Muscle of leg (tissue), 11 donors: ENCODE results near the gene YLPM1. TPM values are rescaled to one million over a fixed set of nuclear protein-coding genes. Genes with fewer than 3 reads are reported as not detected.
A peak's percentile ranks its signal among the peaks of the same experiment; 100 is the strongest.
"Not testable (repeated sequence)": the region's sequence is repeated elsewhere in the genome, so short reads cannot be mapped to it uniquely, and the experiment has no call there.

Experiments
- DNase-seq: peaks from one replicate; pipeline ENCODE4 v3.0.0; 2013
- H3K27ac ChIP-seq: one replicate; pipeline ENCODE4 v1.5.1; 2013; ENCODE audit warnings: mild to moderate bottlenecking, low read length, control low read depth
- H3K27me3 ChIP-seq: one replicate; pipeline ENCODE4 v1.6.1; 2013; ENCODE audit warnings: low read length; ENCODE audit not compliant: control insufficient read depth, insufficient read depth
- H3K36me3 ChIP-seq: one replicate; pipeline ENCODE4 v1.6.1; 2013; ENCODE audit warnings: low read length; ENCODE audit not compliant: control insufficient read depth, insufficient read depth
- H3K4me1 ChIP-seq: one replicate; pipeline ENCODE4 v1.6.1; 2013; ENCODE audit warnings: low read length; ENCODE audit not compliant: control insufficient read depth, insufficient read depth
- H3K4me3 ChIP-seq: one replicate; pipeline ENCODE4 v1.5.1; 2013; ENCODE audit warnings: low read length, control low read depth
- H3K9me3 ChIP-seq: replicated peaks from 2 replicates; pipeline ENCODE4 v1.6.1; 2013; ENCODE audit warnings: low read depth, low read length; ENCODE audit not compliant: control insufficient read depth
- WGBS: methylation state at CpG from one replicate; pipeline ENCODE4 v1.1.5; 2013; ENCODE audit warnings: missing lambda C conversion rate; ENCODE audit not compliant: insufficient coverage; 5-methylcytosine and 5-hydroxymethylcytosine counted together
- polyA plus RNA-seq, 8 donors: library from polyadenylated mRNA; unstranded; fragments of 120-200 nt; gene quantifications; one replicate each; pipeline versions ENCODE4 v1.2.1 to v1.2.3, GENCODE V29; 2013; ENCODE audit warnings: inconsistent platforms in 1 of 8, low replicate concordance in 1 of 8; ENCODE audit not compliant: insufficient read length in 8 of 8, insufficient read depth in 1 of 8
- total RNA-seq: library from RNA; stranded (reverse); fragments of 120-200 nt; gene quantifications from one replicate; pipeline ENCODE4 v1.2.4, GENCODE V29; 2013

YLPM1 gene
- total and polyA plus RNA-seq, 9 donors, result 33.4 to 63.9 (median 48.0) TPM

- H3K27me3 ChIP-seq, result no peaks in the 10 kb centered on the region
- no peaks in the 10 kb centered on the region for H3K9me3 ChIP-seq
Observed at GRCh38 chr14:74739293-74740030, 23.7 kb upstream of the YLPM1 start.

DNA sequence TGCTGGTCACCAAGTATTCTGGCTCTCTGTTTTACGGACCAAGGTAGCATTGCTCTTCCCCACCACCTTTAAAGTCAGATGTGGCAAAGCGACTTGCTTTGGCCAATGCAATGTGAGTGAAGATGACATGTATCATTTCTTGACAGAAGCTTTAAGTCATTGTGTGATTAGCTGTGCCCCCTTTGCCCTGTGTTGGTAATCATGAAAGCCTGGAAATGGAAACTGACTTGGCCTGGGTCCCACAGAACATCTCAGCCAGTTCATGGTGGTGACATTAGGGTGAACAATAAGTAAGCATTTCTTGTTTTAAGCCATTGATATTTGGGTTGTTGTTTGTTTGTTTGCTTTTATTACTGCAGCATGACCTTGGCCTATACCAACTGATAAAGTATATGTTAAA is 15.9 kb upstream of the YLPM1 start:
- Histone ChIP-seq H3K4me1 (no peaks in the 10 kb centered on the region), H3K9me3 (no peaks in the 10 kb centered on the region), H3K4me3 (no peak overlapping the region), H3K27me3 (no peaks in the 10 kb centered on the region), H3K27ac (no peak overlapping the region), H3K36me3 (no peaks in the 10 kb centered on the region)
- WGBS, result 80% methylated on average over 1 of the region's 2 CpGs
- DNase-seq, result no peak

More at GRCh38 chr14:74739293-74740030, 23.7 kb upstream of the YLPM1 start:
- DNase-seq, result no peak
- H3K27ac ChIP-seq, result no peak overlapping the region
- WGBS, result 92% methylated on average over 6 of the region's 8 CpGs
- H3K4me1 ChIP-seq, result no peaks in the 10 kb centered on the region
- no peak overlapping the region for H3K4me3 ChIP-seq
- peaks cover 10% of the 10 kb centered on the region for H3K36me3 ChIP-seq

DNA sequence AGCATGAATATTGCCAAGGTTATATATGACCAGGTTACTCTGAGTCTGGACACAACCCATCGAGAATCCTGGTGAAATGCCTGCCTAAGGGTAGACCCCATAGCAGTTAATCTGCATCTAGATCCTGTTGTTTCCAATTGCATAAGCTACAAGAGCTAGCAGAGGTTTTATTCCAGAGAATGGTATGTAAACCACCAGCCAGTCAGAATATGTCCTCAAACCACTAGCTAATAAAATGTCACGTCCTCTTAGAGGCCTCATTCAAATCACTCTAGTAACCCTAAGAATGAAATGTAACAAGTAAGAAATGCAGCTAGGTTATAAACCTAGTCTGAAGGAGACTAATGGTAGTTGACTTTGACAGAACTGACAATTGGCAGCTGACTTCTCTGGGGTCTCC is 9.0 kb upstream of the YLPM1 start:
- no peaks in the 10 kb centered on the region for H3K36me3 ChIP-seq
- H3K27ac ChIP-seq, result no peak overlapping the region
- peaks cover 7% of the 10 kb centered on the region for H3K9me3 ChIP-seq
- H3K4me1 ChIP-seq, result no peaks in the 10 kb centered on the region
- no peak overlapping the region for H3K4me3 ChIP-seq
- no peak for DNase-seq
- WGBS, result 100% methylated on average over 1 of the region's 2 CpGs
- H3K27me3 ChIP-seq, result no peaks in the 10 kb centered on the region

DNA sequence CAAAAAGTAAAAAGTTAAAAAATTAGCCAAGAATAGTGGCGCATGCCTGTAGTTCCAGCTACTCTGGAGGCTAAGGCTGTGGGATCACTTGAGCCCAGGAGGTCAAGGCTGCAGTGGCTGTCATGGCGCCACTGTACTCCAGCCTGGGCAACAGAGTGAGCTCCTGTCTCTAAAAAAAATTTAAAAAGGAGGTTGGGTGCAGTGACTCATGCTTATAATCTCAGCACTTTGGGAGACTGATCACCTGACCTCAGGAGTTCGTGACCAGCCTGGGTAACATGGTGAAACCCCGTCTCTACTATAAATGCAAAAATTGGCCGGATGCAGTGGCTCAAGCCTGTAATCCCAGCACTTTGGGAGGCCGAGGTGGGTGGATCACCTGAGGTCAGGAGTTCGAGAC is 8.2 kb upstream of the YLPM1 start:
- Histone ChIP-seq H3K4me3 (no peak overlapping the region), H3K27ac (no peak overlapping the region), H3K36me3 (no peaks in the 10 kb centered on the region), H3K27me3 (no peaks in the 10 kb centered on the region), H3K4me1 (no peaks in the 10 kb centered on the region), H3K9me3 (peaks cover 7% of the 10 kb centered on the region)
- no peak for DNase-seq
- WGBS, result 96% methylated on average over 7 of the region's 7 CpGs

- no peaks in the 10 kb centered on the region for H3K27me3 ChIP-seq
- peaks cover 7% of the 10 kb centered on the region for H3K9me3 ChIP-seq
- H3K36me3 ChIP-seq, result no peaks in the 10 kb centered on the region
- no peak for DNase-seq
- no peaks in the 10 kb centered on the region for H3K4me1 ChIP-seq
- no peak overlapping the region for H3K27ac ChIP-seq
- WGBS, result 86% methylated on average over 1 of the region's 1 CpG
- H3K4me3 ChIP-seq, result no peak overlapping the region
Observed at GRCh38 chr14:74756326-74756725, 6.8 kb upstream of the YLPM1 start.

DNA sequence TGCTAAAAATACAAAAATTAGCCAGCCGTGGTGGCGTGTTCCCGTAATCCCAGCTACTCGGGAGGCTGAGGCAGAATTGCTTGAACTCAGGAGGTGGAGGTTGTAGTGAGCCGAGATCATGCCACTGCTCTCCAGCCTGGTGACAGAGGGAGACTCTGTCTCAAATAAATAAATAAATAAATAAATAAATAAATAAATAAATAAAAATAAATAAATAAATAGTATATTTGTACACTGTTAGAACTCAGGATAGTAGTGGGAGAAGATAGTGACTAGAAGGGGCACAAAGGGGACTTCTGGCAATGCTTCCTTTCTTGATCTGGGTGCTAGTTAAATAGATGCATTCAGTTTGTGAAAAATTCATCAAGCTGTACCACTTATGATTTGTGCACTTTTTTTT is 4.6 kb upstream of the YLPM1 start:
- DNase-seq, H3K4me1 ChIP-seq, H3K27ac ChIP-seq, H3K9me3 ChIP-seq, H3K27me3 ChIP-seq, H3K36me3 ChIP-seq, H3K4me3 ChIP-seq: not testable (repeated sequence)
- 100% methylated on average over 4 of the region's 5 CpGs for WGBS

DNA sequence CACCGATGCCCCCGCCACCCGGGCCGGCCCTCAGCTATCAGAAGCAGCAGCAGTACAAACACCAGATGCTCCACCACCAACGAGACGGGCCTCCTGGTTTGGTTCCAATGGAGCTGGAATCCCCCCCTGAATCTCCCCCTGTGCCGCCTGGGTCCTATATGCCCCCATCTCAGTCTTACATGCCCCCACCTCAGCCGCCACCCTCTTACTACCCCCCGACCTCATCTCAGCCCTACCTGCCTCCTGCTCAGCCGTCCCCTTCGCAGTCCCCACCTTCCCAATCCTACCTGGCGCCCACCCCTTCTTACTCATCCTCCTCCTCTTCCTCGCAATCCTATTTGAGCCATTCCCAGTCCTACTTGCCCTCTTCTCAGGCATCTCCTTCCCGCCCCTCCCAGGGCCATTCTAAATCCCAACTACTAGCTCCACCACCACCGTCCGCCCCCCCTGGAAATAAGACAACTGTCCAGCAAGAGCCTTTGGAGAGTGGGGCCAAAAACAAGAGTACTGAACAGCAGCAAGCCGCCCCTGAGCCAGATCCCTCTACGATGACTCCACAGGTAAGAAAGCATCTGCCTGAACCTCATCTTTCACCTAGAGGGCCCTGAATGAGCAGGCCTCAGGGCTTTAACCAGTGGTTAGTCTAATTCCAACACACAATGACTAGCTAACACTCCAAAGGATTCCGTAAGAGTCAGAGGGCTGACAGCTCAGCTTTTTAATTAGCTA is 851 bp downstream of the YLPM1 start:
- Histone ChIP-seq H3K27me3 (no peaks in the 10 kb centered on the region), H3K4me1 (peaks cover 8% of the 10 kb centered on the region), H3K9me3 (no peaks in the 10 kb centered on the region), H3K36me3 (no peaks in the 10 kb centered on the region), H3K4me3 (peak overlapping the region; percentile 100), H3K27ac (peak overlapping the region; percentile 97)
- 0% methylated on average over 16 of the region's 19 CpGs for WGBS
- peak; percentile 41 for DNase-seq

GRCh38 chr14:74765721-74766120 is 2.6 kb downstream of the YLPM1 start:
- H3K9me3 ChIP-seq, result no peaks in the 10 kb centered on the region
- no peak overlapping the region for H3K4me3 ChIP-seq
- no peak overlapping the region for H3K27ac ChIP-seq
- DNase-seq, result no peak
- H3K27me3 ChIP-seq, result no peaks in the 10 kb centered on the region
- H3K36me3 ChIP-seq, result no peaks in the 10 kb centered on the region
- H3K4me1 ChIP-seq, result peaks cover 8% of the 10 kb centered on the region

GRCh38 chr14:74771399-74771798 is 8.3 kb downstream of the YLPM1 start:
- H3K27me3 ChIP-seq, result no peaks in the 10 kb centered on the region
- H3K4me1 ChIP-seq, result peaks cover 3% of the 10 kb centered on the region
- no peaks in the 10 kb centered on the region for H3K36me3 ChIP-seq
- no peak overlapping the region for H3K4me3 ChIP-seq
- H3K27ac ChIP-seq, result no peak overlapping the region
- no peak for DNase-seq
- WGBS, result 79% methylated on average over 5 of the region's 5 CpGs
- no peaks in the 10 kb centered on the region for H3K9me3 ChIP-seq

DNA sequence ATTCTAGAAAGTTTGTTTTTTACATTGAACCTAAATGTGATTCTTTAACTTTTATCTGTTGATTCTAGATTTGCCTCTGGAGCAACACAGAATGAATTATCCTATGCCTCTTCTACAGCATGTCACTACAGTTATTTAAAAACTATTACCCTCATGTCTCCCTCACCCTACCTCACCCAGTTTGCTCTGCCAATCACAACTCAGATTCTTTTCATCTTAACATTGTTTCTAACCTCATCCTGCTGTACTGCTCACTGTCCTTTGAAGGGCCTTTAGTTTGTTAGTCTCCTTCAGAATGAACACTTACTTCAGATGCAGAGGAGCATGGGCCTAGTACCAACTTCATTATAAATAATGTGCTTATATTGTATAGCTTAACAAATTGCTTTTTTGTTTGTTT is 21.5 kb downstream of the YLPM1 start:
- no peaks in the 10 kb centered on the region for H3K9me3 ChIP-seq
- no peaks in the 10 kb centered on the region for H3K27me3 ChIP-seq
- H3K36me3 ChIP-seq, result peaks cover 31% of the 10 kb centered on the region
- H3K4me3 ChIP-seq, result no peak overlapping the region
- no peaks in the 10 kb centered on the region for H3K4me1 ChIP-seq
- peak; percentile 13 for DNase-seq
- H3K27ac ChIP-seq, result no peak overlapping the region
